GM18526 (cell line): Measurements from ENCODE around the gene TUBA4B.

Source experiments
- POLR2A ChIP-seq: IDR thresholded peaks from 3 replicates; pipeline ENCODE4 v1.6.1; 2011; ENCODE audit not compliant: insufficient read length; ENCODE audit errors: extremely low read depth

Gene TUBA4B

GRCh38 chr2:219300022-219300421, 47.0 kb downstream of the TUBA4B start:
- TF ChIP-seq POLR2A: no peak

- TF ChIP-seq POLR2A: no peak
Measured at GRCh38 chr2:219302412-219302968, 49.4 kb downstream of the TUBA4B start.

GRCh38 chr2:219304223-219304622, 51.2 kb downstream of the TUBA4B start:
- TF ChIP-seq POLR2A: no peak

GRCh38 chr2:219306047-219306446, 53.0 kb downstream of the TUBA4B start:
- TF ChIP-seq POLR2A: no peak

- TF ChIP-seq POLR2A: no peak
Measured at GRCh38 chr2:219308142-219309101, 55.4 kb downstream of the TUBA4B start.

- no peak for TF ChIP-seq POLR2A
Measured at GRCh38 chr2:219309278-219309677, 56.2 kb downstream of the TUBA4B start, which contains the start of gene PTPRN. TSS of gene PTPRN (minus strand) at chr2:219309401. CDS start at chr2:219309332, 69 bp downstream.

GRCh38 chr2:219314804-219315468, 61.9 kb downstream of the TUBA4B start:
- no peak for TF ChIP-seq POLR2A
